ENCODE measurements around the gene RBM44.
"Not testable (repeated sequence)": the region's sequence is repeated elsewhere in the genome, so short reads cannot be mapped to it uniquely, and the experiment has no call there.

The RBM44 gene

GRCh38 chr2:237798236-237799059 is at the start of gene RBM44:
RBM44 (plus strand) TSS chr2:237798779; CDS start chr2:237813610, 14,831 bp downstream.
- no peak for DNase-seq (ENCODE audit: low read depth in 2 of 2)

GRCh38 chr2:237749002-237749401 is 49.6 kb upstream of the RBM44 start:
- no peak for DNase-seq (ENCODE audit: low read depth in 2 of 2)

GRCh38 chr2:237749961-237750360 is 48.6 kb upstream of the RBM44 start:
- no peak for DNase-seq (ENCODE audit: low read depth in 2 of 2)

DNA sequence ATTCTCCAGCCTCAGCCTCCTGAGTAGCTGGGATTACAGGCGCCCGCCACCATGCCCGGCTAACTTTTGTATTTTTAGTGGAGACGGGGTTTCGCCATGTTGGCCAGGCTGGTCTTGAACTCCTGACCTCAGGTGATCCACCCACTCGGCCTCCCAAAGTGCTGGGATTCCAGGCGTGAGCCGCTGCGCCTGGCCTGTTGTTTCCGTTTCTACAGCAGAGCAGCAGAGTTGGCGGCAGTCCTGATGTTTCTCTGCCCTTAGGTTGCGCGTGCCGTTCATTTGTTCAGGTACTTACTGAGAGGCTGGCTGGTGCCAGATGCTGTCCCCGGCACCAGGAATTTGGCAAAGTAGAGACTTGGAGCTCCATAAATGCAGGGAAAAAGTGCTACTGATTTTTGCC is 48.1 kb upstream of the RBM44 start:
- not testable (repeated sequence) for DNase-seq (ENCODE audit: low read depth in 2 of 2)

DNA sequence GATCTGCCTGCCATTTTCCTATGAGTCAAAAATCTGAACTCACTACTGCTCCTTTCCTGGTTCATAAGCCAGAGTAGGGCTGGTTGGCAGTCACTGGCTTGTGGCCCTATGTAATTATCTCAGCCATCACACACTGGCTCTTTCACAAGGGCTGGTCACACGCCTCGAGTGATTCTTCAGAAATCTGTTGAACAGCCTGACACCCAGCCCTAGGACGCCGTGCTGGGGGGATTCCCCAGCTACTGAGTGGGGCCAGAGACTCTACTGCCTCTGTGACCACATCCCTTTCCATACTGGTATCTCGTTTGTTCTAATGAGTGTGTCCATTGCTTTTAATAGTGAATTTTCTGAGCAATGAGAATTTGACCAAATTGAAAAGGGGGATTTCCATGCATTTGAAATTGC is 45.8 kb upstream of the RBM44 start:
- DNase-seq (ENCODE audit: low read depth in 2 of 2) = no peak

- DNase-seq (ENCODE audit: low read depth in 2 of 2) = no peak
These were observed 44.4 kb upstream of the RBM44 start for GRCh38 chr2:237754182-237754581.

GRCh38 chr2:237754626-237755248 is 43.8 kb upstream of the RBM44 start:
- DNase-seq (ENCODE audit: low read depth in 2 of 2) = no peak

DNA sequence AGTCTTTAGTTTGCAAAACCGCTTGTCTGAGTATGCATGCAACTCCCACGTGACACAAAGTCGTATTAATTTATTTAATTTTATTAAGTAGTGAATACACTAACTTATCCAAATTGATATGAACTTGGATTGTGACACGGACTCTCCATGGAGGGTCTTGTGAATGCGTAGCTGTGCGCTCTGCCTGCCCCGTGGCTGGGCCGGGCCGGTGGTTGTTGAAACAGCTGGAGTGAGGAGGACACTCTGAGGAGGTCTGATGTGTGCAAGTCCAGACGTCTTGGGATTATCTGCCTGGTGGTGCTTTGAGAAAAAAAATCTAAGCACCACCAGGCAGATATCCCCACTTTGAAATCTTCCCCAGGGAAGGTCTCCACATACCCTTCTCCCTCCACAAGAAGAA is 41.0 kb upstream of the RBM44 start:
- no peak for DNase-seq (ENCODE audit: low read depth in 2 of 2)

DNA sequence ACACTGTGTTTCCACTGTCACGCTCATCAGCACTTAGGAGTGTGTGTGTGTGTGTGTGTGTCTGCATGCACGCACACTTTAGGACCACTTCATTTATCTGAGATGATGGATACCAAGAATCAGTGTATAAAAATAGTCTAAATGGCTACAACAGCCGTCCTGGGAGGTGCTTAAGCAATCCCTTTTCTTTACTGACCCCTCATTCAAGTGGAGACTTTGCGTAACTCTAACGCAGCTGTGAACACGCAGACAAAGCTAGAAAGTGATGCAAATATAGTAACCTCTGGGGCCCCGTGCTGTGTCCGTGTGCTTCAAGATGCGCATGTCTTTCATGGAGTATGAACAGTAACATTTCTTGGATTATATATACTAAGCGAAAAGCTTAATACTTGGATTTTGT is 40.4 kb upstream of the RBM44 start:
- DNase-seq (ENCODE audit: low read depth in 2 of 2) = no peak

DNA sequence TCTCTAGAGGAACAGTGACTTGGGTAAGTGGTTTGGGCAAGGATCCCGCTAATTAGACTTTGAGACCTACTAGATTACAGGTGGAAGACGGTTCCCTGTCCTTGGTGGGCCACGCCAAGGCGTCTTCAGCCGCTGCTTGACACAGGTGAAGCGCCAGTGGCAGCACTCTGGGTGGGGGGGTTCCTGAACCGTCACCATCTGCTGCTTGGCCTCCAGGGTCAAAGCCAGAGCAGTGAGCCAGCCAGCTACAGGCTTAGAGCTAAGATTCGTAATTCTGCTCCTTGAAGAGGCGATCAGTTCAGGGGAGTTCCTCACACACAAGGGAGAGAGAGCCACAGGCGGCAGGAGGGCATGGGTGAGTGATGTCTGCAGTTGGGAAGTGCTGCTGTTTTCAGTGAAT is 39.4 kb upstream of the RBM44 start:
- no peak for DNase-seq (ENCODE audit: low read depth in 2 of 2)

- no peak for DNase-seq (ENCODE audit: low read depth in 2 of 2)
These were observed 37.8 kb upstream of the RBM44 start for GRCh38 chr2:237760506-237761502.

DNA sequence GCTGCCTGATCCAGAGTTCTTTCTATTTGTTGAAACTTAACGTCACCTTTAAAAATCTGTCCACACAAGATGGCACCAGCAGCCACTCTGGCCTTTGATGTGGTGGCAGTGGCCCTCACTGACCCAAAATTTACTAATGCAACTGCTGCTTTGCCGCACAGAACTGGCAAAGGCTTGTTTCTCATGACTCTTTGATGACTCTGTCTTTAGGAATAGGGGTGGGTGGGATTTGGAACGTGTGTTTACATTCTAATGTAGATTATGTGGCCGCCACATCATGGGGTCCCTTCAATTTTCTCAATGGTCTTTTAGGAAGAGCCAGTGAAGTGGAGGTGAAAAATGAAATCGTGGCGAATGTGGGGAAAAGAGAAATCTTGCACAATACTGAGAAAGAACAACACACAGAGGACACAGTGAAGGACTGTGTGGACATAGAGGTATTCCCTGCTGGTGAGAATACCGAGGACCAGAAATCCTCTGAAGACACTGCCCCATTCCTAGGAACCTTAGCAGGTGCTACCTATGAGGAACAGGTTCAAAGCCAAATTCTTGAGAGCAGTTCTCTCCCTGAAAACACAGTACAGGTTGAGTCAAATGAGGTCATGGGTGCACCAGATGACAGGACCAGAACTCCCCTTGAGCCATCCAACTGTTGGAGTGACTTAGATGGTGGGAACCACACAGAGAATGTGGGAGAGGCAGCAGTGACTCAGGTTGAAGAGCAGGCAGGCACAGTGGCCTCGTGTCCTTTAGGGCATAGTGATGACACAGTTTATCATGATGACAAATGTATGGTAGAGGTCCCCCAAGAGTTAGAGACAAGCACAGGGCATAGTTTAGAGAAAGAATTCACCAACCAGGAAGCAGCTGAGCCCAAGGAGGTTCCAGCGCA is 36.0 kb upstream of the RBM44 start:
- not testable (repeated sequence) for DNase-seq (ENCODE audit: low read depth in 2 of 2)

DNA sequence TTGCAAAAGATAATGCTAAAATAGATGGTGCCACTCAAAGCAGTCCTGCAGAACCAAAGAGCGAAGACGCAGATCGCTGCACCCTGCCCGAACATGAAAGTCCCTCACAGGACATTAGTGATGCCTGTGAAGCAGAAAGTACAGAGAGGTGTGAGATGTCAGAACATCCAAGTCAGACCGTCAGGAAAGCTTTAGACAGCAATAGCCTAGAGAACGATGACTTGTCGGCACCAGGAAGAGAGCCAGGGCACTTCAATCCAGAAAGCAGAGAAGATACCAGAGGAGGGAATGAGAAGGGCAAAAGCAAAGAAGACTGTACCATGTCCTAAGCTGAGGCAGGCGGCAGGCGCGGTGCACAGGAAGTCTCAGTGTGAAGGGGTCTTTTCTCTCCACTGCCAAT is 34.8 kb upstream of the RBM44 start:
- DNase-seq (ENCODE audit: low read depth in 2 of 2) = no peak

DNA sequence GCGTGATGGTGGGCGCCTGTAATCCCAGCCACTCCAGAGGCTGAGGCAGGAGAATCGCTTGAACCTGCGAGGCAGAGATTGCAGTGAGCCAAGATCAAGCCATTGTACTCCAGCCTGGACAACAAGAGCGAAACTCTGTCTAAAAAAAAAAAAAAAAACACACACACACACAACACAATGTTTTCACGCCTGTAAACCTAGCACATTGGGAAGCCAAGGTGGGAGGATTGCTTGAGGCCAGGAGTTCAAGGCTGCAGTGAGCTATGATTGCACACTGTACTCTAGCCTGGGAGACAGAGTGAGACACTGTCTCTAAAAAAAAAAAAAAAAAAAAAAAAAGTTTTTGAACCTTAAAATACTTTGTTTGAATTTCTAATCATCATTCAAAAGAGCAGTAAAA is 33.5 kb upstream of the RBM44 start:
- DNase-seq (ENCODE audit: low read depth in 2 of 2) = not testable (repeated sequence)

DNA sequence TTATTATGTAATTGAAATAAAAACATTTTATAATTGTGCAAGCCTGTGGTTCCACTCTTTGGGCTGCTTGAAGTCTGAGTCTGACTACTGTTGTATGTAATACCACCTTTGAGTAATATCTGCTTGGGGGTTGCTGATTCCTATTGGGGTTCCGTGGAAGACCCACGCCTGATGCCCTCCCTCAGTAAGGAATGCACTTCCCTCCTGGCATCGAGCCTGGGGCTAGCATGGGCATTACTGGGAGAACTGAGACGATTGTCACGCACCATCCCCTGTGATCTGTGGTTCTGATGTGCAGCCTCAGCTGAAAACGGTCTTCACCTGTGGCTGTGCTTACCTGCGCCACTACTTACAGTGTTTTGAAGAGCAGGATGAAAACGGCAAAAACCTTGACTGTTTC is 32.7 kb upstream of the RBM44 start:
- no peak for DNase-seq (ENCODE audit: low read depth in 2 of 2)

DNA sequence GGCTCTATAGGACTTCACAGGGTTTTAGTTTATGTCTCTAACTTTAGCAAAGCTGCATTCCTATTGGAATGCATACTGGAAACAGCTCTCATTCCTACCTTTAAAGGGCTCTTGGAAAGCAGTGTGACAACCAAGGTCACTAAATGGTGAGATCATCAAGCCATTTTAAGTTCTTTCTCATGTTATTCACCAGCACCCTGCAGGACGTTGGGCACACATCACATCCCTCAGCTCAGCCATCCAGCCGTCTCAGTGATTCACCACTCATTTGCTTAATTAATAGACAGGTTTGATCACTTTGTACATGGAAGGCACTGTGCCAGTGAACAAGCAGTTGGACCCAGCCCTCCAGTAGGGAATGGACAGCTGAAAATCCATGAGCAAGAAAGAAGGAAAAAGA is 32.2 kb upstream of the RBM44 start:
- no peak for DNase-seq (ENCODE audit: low read depth in 2 of 2)

DNA sequence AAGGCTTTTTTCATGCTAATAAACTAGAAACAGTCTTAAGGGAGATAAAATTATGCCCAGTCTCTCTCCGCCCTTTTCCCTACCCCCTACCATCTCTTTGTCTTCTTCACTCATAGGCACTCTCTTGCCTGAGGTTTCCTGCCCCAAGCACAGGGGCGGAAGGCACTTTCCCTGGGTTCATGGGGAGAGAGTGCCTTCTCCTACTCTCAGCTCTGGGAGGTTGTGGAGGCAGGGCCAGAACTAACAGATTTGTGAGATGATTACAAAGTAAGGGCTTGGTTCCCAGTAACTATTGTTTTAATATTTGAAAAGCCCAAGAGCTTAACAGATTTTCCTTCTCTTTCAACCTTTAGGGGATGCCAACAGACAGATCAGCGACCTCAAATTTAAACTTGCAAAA is 26.1 kb upstream of the RBM44 start:
- no peak for DNase-seq (ENCODE audit: low read depth in 2 of 2)

DNA sequence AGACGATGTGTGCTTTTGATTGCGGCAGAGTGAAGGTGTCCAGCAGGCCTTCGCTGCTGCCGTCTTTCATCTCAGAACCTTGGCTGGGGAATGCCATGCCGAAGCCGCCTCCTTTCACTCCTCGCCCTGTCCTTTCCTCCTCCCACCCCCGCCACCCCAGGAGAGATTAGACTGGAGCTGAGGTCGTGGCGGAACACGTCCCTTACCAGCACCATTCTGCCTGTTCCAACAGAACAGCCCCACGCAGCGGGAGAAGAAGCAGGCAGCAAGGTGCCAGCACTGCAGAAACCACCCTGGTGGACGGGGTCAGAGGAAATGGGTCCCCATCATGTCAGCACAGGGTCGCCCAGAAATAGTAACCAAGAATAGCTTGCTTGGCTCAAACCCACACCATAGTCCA is 24.8 kb upstream of the RBM44 start:
- no peak for DNase-seq (ENCODE audit: low read depth in 2 of 2)

DNA sequence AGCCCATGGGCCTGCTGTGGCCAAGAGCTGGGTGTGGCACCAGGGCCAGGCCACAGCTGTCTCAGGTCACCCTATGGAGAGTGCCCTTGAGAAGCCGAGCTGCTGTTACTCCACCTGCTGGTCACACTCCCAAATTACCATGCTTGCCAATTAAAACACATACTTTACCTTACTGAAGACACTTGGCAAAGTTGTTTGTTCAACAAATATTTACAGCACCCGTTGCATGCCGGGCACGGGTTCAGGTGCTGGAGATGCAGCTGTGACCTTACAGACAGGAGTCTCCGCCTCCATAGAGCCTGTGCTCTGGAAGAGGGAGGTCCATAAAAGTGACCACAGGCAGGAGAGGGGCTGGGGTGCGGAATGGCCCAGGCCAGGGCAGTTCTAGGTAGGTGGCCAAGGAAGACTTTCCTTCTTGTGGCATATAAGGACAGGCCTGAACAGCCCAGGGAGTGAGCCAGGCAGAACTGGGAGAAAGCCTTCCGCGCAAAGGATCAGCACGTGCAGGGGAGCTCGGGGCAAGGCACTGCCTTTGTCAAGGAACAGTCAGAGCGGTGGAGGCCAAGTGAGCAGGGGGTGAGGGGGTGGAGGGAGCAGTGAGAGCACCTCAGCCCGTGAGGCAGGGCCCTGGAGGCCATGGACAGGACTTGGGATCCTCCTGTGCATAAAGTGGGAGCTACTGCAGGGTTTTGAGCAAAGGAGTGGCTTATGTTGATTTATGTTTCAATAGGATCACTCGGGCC is 23.6 kb upstream of the RBM44 start:
- DNase-seq (ENCODE audit: low read depth in 2 of 2) = no peak

GRCh38 chr2:237779521-237779920 is 19.1 kb upstream of the RBM44 start:
- no peak for DNase-seq (ENCODE audit: low read depth in 2 of 2)
